Hepatocyte (in vitro differentiated cells): Measurements from ENCODE around the gene WDR81. TPM values are rescaled to one million over a fixed set of nuclear protein-coding genes. Genes with fewer than 3 reads are reported as not detected.

Experiments used
- DNase-seq: peaks from one replicate; pipeline ENCODE4 v3.0.0-alpha.2; 2016; ENCODE audit warnings: low spot score
- H2AFZ ChIP-seq: fragments of 200-600 bp; sonication (generic); 2 replicates; pipeline ENCODE4 v1.6.0; 2016; ENCODE audit warnings: antibody characterized with exemption, mild to moderate bottlenecking
- H3K27ac ChIP-seq: fragments of 200-600 bp; sonication (generic); 2 replicates; pipeline ENCODE4 v1.5.1; 2016; ENCODE audit warnings: mild to moderate bottlenecking
- H3K27me3 ChIP-seq: fragments of 200-600 bp; sonication (generic); 2 replicates; pipeline ENCODE4 v1.6.1; 2016
- H3K36me3 ChIP-seq: fragments of 200-600 bp; sonication (generic); replicated peaks from 2 replicates; pipeline ENCODE4 v1.5.1; 2016; ENCODE audit warnings: low read depth; ENCODE audit not compliant: insufficient read depth
- H3K4me1 ChIP-seq: fragments of 200-600 bp; sonication (generic); 2 replicates; pipeline ENCODE4 v1.5.1; 2016; ENCODE audit warnings: mild to moderate bottlenecking, moderate library complexity; ENCODE audit not compliant: insufficient read depth
- H3K4me2 ChIP-seq: fragments of 200-600 bp; sonication (generic); 2 replicates; pipeline ENCODE4 v1.6.0; 2016
- H3K4me3 ChIP-seq: fragments of 200-600 bp; sonication (generic); 2 replicates; pipeline ENCODE4 v1.5.1; 2016; ENCODE audit warnings: mild to moderate bottlenecking
- H3K79me2 ChIP-seq: fragments of 200-600 bp; sonication (generic); 2 replicates; pipeline ENCODE4 v1.6.0; 2017; ENCODE audit warnings: mild to moderate bottlenecking
- H3K9me2 ChIP-seq: fragments of 200-600 bp; sonication (generic); replicated peaks from 2 replicates; pipeline ENCODE4 v1.6.0; 2017; ENCODE audit warnings: mild to moderate bottlenecking; ENCODE audit not compliant: insufficient read depth
- H3K9me3 ChIP-seq: fragments of 200-600 bp; sonication (generic); 2 replicates; pipeline ENCODE4 v1.5.1; 2016; ENCODE audit warnings: low read depth, mild to moderate bottlenecking
- H4K20me1 ChIP-seq: fragments of 200-600 bp; sonication (generic); 2 replicates; pipeline ENCODE4 v1.6.0; 2016; ENCODE audit warnings: mild to moderate bottlenecking; ENCODE audit not compliant: insufficient read depth, poor library complexity, severe bottlenecking
- EZH2 ChIP-seq: fragments of 200-600 bp; sonication (generic); IDR thresholded peaks from 2 replicates; pipeline ENCODE4 v1.6.1; 2016; ENCODE audit warnings: antibody characterized with exemption, mild to moderate bottlenecking, borderline replicate concordance
- EZH2phosphoT487 ChIP-seq: fragments of 200-600 bp; sonication (generic); IDR thresholded peaks from one replicate; pipeline ENCODE4 v1.6.1; 2018; ENCODE audit warnings: antibody characterized with exemption, mild to moderate bottlenecking, low read depth, moderate library complexity; ENCODE audit not compliant: unreplicated experiment, severe bottlenecking
- WGBS: methylation state at CpG from one replicate; pipeline ENCODE4 v1.1.6; 2016; ENCODE audit warnings: low lambda C conversion rate; ENCODE audit errors: missing lambda C conversion rate; 5-methylcytosine and 5-hydroxymethylcytosine counted together
- polyA plus RNA-seq: library from polyadenylated mRNA; unstranded; fragments of >200 nt; fragmentation: Nextera tagmentation; extraction: Ambion mirVana; gene quantifications from 2 replicates; pipeline ENCODE4 v1.2.1, GENCODE V29; 2016
- total RNA-seq: library from RNA; depleted of rRNA; stranded (reverse); fragments of >200 nt; gene quantifications from 2 replicates; pipeline ENCODE4 v1.2.3, GENCODE V29; 2014
- TF ChIP-seq, protein P1 (sequence below): fragments of 200-600 bp; sonication (generic); IDR thresholded peaks from 2 replicates; pipeline ENCODE4 v1.5.1; 2016; ENCODE audit warnings: antibody characterized with exemption, mild to moderate bottlenecking; ENCODE audit not compliant: poor library complexity

WDR81 gene
- total and polyA plus RNA-seq, 2 experiments from 2014 or later, result 24.0 to 24.4 TPM

DNA sequence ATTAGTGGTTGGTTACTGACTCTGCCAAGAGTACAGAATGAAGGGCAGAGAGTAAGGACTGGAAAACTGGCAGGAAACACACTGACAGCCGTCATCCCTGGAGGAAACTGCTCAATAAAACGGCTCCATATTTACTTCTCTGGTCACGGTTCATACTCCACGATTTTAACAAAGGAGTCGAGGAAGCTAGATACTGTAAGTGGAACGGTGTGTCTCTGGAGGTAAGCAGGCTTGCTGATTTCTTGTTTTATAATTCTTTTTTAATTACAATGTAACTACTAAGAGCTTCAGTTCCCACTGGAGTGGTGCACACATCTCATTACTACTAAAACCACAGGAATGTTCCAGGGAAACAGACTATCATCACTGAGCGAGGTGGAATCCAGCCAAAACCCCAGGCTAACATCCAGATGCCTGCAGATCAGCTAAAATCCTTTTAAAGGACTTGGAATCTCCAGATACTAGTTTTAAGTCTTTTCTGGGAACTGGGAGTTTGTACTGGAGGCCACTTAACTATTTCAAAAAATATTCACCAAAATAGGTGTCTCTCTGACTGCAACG is 55.1 kb downstream of the WDR81 start:
- H2AFZ ChIP-seq, result no peak overlapping the region
- peak overlapping the region; percentile 48 for H3K4me2 ChIP-seq
- TF ChIP-seq EZH2 (no peak), EZH2phosphoT487 (no peak)
- TF ChIP-seq, protein P1, sequence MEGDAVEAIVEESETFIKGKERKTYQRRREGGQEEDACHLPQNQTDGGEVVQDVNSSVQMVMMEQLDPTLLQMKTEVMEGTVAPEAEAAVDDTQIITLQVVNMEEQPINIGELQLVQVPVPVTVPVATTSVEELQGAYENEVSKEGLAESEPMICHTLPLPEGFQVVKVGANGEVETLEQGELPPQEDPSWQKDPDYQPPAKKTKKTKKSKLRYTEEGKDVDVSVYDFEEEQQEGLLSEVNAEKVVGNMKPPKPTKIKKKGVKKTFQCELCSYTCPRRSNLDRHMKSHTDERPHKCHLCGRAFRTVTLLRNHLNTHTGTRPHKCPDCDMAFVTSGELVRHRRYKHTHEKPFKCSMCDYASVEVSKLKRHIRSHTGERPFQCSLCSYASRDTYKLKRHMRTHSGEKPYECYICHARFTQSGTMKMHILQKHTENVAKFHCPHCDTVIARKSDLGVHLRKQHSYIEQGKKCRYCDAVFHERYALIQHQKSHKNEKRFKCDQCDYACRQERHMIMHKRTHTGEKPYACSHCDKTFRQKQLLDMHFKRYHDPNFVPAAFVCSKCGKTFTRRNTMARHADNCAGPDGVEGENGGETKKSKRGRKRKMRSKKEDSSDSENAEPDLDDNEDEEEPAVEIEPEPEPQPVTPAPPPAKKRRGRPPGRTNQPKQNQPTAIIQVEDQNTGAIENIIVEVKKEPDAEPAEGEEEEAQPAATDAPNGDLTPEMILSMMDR, result no peak
- DNase-seq, result peak; percentile 87
- H3K9me2 ChIP-seq, result no peaks in the 10 kb centered on the region
- H3K27ac ChIP-seq, result peak overlapping the region; percentile 90
- H3K4me3 ChIP-seq, result no peak overlapping the region
- no peaks in the 10 kb centered on the region for H3K9me3 ChIP-seq
- WGBS, result 45% methylated on average over 8 of the region's 8 CpGs
- no peaks in the 10 kb centered on the region for H3K79me2 ChIP-seq
- H3K36me3 ChIP-seq, result no peaks in the 10 kb centered on the region
- peaks cover 29% of the 10 kb centered on the region for H3K4me1 ChIP-seq
- no peaks in the 10 kb centered on the region for H4K20me1 ChIP-seq
- H3K27me3 ChIP-seq, result no peaks in the 10 kb centered on the region

DNA sequence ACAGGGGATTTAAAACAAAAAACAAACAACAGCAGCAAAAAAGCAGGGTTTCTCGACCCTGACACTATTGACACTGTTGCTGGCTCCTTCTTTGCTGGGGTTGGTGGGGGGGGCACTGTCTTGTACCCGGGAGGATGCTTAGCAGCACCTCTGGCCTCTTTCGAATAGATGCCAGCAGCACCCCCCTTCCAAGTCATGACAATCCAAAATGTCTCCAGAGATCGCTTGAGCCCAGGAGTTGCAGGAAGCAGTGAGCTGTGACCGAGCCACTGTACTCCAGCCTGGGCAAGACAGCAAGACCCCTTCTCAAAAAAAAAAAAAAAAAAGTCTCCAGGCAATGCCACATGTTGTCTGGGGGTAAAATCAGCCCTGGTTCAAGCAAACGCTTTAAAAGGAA is 57.7 kb downstream of the WDR81 start:
- Histone ChIP-seq H3K27me3 (no peaks in the 10 kb centered on the region), H3K9me3 (no peaks in the 10 kb centered on the region), H3K27ac (peak overlapping the region; percentile 93), H3K36me3 (no peaks in the 10 kb centered on the region), H3K4me1 (peaks cover 32% of the 10 kb centered on the region), H3K4me2 (no peak overlapping the region), H2AFZ (no peak overlapping the region), H3K9me2 (no peaks in the 10 kb centered on the region), H3K4me3 (no peak overlapping the region), H3K79me2 (no peaks in the 10 kb centered on the region), H4K20me1 (no peaks in the 10 kb centered on the region)
- 93% methylated on average over 6 of the region's 6 CpGs for WGBS
- TF ChIP-seq EZH2 (no peak), EZH2phosphoT487 (no peak)
- TF ChIP-seq, protein P1, result no peak
- DNase-seq, result no peak

DNA sequence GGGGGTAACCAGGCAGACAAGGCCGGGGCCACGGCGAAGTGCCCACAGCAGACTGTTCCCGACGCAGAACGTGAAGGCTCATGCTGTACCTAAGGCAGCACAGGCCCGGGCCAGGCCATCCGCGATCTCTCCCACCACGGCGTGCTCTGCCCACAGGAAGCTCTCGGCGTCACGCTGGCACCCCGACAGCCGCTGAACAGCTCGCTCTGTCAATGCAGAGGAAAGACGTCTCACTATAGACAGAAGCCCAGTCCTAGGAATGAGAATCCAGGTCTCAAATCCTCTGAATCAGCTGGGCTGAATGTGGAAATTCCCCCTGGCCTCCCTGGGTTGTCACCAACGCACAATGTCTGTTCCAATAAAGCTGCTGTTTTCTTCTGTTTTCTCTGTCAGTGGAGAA is 58.8 kb downstream of the WDR81 start:
- peak overlapping the region; percentile 93 for H3K27ac ChIP-seq
- 88% methylated on average over 19 of the region's 19 CpGs for WGBS
- peak overlapping the region; percentile 40 for H3K4me2 ChIP-seq
- no peaks in the 10 kb centered on the region for H4K20me1 ChIP-seq
- H3K79me2 ChIP-seq, result no peaks in the 10 kb centered on the region
- no peaks in the 10 kb centered on the region for H3K36me3 ChIP-seq
- no peak overlapping the region for H2AFZ ChIP-seq
- H3K27me3 ChIP-seq, result no peaks in the 10 kb centered on the region
- H3K4me1 ChIP-seq, result peaks cover 40% of the 10 kb centered on the region
- TF ChIP-seq EZH2phosphoT487 (no peak), EZH2 (no peak)
- TF ChIP-seq, protein P1, result no peak
- no peaks in the 10 kb centered on the region for H3K9me2 ChIP-seq
- DNase-seq, result no peak
- H3K4me3 ChIP-seq, result no peak overlapping the region
- H3K9me3 ChIP-seq, result no peaks in the 10 kb centered on the region
